ENCODE data around the gene CD19.
"Not testable (repeated sequence)": the region's sequence is repeated elsewhere in the genome, so short reads cannot be mapped to it uniquely, and the experiment has no call there.

GRCh38 chr16:28926284-28926683 lies 5.5 kb upstream of the CD19 start:
- TF ChIP-seq EZH2 (IDR thresholded peaks at IDR 0.05; ENCODE audit: low read length, missing control alignments); CTCF (conservative IDR thresholded peaks at IDR 0.05 in 1 of 2, IDR thresholded peaks at IDR 0.05 in 1 of 2; ENCODE audit: low read depth in 1 of 2, low read length in 2 of 2): not testable (repeated sequence)
